GM19324 (cell line): ENCODE results near the gene FEN1.

Experiments
- ATAC-seq: cut with Tn5 transposase; IDR thresholded peaks from one replicate; pipeline ENCODE4 v1.9.1; 2021; ENCODE audit warnings: mild to moderate bottlenecking, moderate library complexity; ENCODE audit not compliant: unreplicated experiment, low FRiP score

The FEN1 gene

DNA sequence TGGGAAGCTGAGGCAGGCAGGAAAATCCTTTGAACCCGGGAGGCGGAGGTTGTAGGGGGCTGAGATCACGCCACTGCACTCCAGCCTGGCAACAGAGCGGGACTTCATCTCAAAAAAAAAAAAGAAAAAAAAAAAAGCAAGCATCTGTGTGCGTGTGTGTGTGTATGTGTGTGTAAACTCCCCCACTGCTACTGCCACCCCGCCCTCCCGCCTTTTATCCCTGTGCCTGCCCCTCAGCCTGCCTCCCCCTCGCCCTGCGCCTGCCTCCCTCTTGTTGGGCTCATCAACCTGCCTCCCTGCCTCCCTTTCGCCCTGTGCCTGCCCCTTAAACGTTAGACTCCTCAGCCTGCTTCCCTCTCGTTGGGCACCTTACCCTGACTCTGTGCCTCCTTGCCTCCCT, 18.3 kb upstream of the FEN1 start:
- no peak for ATAC-seq

DNA sequence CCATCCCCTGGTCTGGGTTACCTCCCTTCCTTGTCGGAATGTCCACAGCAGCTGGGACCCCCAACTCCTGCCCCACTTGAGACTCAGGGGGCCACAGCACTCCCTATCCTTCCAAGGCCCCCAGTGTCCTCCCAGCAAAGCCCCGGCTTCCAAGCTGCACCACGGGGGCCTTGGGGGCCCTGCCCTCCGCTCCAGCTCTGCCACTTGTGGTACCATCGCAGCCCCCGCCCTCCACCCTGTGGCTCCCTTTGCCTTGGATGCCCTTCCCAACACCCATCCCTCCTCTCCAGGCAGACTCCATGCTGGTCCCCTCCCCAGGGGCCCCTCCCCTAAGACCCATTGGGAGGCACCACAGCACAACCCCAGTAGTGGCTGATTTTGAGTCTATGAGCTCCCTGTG, 17.6 kb upstream of the FEN1 start:
- ATAC-seq, result no peak

DNA sequence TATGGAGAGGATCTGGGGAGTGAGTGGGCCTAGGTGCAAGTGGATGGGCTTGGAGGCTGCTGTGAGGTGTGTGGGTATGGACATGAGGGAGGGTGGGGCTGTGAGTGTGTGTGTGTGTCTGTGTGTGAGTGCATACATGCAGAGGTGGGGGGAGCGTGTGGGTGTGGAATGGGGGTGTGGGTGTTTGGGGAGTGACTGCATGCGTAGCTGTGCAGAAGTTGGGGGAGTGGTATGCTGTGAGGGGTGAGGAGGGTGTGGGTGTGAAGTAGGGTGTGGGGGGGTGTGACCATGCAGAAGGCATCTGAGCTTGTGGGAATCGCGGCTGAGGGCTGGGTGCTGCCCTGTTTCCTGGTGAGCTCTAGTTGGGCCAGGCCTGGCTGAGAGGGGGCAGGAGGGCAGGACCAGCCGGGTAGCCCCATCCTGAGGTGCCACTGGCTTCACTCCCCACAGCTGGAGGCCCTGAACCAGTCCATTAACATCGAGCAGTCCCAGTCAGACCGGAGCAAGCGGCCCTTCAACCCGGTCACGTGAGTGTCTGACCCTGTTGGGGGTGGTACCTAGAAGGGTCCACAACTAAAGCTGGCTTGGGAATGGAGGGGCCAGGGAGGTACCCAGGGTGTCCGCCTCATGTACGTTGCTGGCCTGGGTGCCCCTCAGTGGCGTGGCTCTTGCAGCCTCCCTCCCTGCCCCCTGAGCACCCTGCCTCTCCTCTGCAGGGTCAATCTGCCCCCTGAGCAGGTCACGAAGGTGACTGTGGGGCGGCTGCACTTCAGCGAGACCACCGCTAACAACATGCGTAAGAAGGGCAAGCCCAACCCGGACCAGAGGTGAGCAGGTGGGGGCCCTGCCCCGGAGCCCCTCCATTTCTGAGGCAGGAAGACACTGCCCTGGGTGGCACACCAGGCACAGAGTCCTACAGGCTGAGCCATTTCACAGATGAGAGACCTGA, 16.8 kb upstream of the FEN1 start:
- ATAC-seq, result no peak

DNA sequence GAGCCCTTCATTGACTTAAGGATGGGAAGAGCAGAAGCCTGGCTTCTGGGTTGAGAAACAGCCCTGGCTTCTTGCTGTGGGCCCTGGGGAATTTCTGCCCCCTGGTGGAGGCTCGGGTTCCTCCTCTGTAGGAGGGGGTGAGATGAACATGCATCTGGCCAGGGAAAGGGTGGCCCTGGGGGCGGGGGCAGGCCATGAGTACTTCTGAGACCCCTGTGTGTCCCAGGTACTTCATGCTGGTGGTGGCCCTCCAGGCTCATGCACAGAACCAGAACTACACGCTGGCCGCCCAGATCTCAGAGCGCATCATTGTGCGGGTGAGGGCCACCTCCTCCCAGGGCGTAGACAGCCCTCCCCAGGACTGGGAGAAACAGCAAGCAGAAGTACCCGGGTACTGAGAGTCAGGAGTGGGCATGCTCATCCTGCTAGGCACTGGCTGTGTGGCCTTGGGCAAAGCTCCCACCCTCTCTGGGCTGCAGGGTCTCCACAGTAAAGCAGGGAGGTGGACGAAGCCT, 16.1 kb upstream of the FEN1 start:
- no peak for ATAC-seq

DNA sequence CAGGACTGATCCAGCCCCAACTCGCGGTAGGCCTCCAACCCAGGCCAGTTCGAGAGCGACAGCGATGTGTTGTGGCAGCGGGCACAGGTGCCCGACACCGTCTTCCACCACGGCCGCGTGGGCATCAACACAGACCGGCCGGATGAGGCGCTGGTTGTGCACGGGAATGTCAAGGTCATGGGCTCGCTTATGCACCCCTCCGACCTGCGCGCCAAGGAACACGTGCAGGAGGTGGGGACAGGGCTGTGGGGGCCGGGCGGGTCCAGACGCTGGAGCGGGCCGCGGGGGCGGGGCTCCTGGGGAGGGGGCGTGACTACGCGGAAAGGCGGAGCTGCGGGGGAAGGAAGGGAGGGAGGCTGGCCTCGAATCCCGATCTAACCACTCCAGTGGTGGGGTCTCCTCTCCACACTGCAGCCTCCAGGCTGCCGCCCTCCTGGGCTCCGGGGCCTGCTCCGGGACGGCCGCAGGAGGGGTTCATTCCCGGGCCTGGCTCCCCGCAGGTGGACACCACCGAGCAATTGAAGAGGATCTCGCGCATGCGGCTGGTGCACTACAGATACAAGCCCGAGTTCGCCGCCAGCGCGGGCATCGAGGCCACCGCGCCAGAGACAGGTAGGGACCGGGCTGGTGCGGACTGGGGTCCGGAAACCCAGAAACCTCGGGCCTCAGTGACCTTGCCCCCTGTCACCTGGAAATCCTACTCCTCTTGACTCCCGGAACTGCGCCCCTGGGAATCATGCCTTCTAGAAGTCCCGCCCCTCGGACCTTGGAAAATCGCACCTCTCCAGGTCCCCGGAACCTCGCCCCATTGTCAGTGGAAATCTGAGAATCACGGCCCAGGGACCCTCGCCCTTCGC, 15.2 kb upstream of the FEN1 start:
- ATAC-seq, result no peak

DNA sequence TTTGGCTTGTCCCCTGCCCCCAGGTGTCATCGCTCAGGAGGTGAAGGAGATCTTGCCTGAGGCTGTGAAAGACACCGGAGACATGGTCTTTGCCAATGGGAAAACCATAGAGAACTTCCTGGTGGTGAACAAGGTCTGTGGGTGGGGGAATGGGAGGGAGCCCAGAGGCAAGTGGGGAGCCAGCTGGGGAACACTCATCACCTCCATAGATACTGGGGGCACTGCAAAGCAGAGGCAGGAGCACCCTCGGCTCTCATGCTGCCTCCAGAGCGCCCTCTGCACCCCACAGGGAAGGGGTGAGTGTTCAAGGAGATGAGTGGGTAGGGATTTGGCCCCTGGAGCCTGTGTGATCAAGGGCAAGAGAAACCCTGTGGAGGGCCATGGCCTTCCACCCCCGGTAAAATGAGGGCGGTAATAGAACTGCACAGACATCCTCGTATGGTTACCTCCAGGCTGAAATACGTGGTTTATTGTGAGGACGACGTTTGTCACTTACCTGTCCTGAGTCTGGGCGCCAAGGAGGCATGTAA, 14.3 kb upstream of the FEN1 start:
- no peak for ATAC-seq

DNA sequence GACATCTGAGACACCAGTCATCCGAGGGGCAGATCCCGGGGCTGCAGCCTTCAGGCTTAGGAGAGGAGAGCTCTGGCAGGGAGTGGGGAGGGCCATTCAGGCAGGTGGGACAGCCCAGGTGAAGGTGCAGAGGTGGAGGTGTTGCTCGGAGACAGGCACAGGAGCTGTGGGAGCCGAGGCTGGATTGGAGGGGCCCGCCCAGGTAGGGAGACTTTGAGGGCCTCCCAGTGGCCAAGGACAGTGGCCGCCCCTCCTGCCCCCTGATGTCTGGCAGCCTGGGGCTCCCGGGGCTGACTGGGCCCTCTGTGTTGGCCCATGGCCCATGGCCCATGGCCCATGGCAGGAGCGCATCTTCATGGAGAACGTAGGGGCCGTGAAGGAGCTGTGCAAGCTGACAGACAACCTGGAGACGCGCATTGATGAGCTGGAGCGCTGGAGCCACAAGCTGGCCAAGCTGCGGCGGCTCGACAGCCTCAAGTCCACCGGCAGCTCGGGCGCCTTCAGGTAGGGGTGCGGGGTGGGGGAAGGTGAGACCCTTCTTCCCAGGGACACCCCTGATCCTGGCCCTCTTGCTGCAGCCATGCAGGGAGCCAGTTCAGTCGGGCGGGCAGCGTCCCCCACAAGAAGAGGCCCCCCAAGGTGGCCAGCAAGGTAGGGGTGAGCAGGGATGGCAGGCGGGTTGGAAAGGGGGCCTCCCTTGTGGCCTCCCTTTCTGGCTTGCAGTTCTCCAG, 13.6 kb upstream of the FEN1 start:
- no peak for ATAC-seq

DNA sequence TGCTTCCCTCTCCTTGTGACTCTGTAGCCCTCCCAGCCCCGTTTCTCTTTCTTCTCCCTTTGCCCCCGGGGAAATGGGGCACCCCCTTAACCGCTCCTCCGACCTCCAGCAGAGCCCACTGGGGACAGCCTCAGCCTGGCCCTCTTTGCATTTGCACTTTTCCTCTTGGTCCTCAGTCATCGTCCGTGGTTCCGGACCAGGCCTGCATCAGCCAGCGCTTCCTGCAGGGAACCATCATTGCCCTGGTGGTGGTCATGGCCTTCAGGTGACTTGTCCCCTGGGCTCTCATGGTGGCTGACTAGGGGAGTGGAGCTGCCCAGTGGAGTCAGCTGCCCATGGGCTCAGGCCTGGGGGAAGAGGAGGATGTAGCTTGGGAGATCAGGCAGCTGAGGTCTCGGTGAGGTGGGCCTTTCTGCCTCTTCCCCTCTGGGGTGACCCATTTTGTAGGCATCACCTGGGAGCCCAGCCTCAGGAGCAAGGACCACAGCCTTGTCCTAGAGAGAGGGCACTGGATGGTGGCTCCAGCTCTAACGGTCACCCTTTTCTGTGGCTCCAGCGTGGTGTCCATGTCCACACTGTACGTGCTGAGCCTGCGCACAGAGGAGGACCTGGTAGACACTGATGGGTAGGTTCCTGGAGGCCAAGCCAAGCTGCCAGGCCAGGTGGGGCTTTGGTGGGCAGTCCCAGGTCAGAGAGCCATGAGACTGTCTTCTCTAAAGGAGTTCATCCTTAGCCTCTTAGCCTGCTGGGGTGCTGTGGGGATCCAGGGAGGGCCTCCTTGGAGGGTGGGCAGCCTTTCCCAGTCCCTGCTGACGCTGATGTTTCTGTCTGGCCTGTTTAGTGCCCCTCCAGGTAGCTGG, 12.8 kb upstream of the FEN1 start:
- ATAC-seq, result no peak

DNA sequence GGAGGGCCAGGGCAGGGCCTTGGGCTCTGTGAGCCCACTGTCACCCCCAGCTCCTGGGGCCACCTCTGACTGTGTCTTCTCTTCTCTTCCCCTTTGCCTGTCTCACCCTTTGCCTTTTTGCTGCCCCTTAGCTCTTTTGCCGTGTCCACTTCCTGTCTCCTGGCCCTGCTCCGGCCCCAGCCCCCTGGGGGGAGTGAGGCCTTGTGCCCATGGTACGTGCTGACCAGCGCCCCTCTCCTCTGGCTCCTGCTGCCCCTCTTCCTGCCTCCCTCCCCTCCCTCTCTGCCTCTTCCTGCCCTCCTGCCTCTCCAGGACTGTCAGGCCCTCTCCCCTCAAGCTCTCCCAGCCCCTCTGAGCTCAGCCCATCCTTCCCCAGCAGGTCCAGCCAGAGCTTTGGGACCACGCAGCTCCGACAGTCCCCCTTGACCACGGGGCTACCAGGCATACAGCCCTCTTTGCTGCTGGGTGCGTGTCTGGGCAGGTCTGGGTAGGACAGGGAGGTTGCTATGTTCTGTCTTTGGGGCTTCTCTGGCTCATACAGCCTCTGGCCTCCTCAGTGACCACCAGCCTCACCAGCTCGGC, 12.0 kb upstream of the FEN1 start:
- no peak for ATAC-seq

DNA sequence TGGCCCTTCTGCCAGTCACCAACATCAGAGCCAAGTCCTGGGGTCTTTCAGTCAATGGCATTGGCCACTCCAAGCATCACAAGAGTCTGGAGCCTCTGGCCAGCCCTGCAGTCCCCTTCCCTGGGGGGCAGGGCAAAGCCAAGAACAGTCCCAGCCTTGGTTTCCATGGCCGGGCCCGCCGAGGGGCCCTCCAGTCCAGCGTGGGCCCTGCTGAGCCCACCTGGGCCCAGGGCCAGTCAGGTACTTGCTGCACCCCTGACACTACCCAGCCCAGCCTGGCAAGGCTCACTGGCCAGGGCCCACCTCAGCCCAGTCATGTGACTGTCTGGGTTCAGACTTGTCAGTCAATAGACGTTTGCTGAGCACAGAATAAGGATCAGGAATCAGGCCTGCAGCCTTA, 11.1 kb upstream of the FEN1 start:
- no peak for ATAC-seq

DNA sequence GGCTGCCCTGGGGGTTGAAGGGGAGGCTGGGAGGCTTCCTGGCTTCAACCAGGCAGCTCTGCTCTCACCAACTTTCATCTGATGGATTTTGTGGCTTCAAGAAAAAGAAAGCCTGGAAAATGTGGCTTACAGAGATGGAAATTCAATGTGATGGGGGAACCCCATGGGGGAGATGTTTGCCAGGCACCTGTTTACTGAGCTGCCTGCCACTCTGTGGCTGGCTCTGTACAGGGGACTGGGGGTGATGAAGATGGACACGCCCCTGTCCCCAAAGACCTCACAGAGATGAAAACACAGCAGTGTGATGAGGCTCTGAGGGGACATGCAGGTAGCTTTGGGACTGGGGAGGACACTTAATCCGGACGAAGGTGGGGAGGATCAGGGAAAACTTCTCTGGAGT, 10.4 kb upstream of the FEN1 start:
- ATAC-seq, result no peak

DNA sequence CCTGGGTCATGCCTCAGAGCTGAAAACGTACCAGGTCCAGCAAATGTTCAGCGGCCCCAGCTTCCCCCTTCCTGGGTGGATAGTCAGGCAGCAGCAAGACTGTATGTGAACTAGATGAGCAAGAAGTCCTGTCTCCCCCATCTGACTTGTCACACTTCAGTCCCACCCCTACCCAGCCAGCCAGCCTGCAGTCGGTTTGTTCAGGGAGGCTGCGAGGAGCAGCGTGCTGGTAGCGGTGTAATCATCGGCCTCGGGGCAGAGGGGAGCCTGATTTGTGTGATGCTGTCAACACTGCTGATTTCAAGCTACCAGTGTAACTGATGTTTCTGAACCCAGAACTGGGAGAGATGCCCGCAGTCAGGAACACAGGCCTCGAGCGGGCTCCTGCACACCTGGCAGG, 9.9 kb upstream of the FEN1 start:
- ATAC-seq, result no peak

DNA sequence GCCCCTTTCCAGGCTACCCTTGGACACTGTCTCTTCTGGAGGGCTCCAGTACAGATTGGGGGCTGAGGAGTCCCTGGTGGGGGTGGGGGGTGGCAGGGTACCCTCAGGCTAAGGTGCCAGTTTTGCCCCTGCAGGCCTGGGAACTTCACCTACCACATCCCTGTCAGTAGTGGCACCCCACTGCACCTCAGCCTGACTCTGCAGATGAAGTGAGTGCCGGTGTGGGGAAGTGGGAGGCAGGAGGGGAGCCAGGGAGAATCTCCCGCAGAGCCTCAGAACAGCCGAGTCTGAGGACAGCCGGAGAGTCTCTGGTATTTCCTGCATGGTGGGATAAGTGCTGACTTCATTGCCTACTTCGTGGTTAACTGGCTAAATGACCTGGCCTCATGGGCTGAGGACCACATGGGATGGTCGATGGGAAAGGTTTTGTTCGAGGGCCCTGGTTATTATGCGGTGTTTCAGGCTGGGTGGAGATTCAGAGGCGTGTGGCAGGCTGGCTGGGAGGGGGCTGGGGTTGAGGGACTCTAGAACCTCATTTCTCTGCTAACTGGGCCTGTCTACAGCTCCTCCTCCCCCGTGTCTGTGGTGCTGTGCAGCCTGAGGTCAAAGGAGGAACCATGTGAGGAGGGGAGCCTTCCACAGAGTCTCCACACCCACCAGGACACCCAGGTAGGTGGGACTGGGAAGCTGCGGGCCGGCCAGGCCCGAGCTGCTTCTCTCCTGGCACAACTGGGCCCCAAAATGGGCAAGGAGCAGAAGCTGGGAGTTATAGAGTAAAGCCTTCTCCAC, 8.8 kb upstream of the FEN1 start:
- no peak for ATAC-seq

DNA sequence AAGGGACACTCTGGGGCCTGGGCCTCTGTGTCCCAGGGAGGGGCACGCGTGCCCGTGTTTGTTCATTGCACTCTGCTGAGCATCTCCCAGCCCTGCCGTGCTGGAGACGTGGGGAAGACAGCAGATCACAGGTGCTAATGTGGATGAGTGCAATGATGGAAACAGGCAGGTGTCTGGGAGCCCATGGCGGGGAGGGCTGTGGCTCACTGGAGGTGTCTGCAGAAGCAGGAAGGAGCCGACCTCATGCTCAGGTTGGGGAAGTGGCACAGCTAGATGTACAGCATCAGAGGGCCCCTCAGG, 8.3 kb upstream of the FEN1 start:
- no peak for ATAC-seq

DNA sequence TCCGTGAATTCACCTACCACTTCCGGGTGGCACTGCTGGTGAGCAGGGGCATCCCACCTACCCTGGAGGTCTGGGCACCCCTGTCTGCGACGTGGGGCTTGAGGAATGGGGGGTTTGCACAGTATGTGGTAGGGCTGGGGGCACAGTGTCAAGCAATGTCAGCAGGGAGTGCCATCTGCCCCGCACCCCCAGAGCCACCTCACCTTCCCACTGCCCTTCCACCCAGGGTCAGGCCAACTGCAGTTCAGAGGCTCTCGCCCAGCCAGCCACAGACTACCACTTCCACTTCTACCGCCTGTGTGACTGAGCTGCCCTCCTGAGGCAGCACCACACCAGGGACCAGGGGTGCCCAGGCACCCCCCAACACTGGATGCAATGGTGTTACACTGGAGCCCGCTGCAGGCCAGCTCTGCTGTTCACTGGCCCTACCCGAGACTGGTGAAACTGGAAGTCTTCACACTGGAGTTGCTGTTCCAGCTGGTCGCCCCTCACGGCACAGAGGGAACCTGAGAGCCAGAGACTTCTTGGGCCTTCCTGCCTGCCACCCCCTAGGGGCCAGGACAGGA, 6.8 kb upstream of the FEN1 start:
- no peak for ATAC-seq

DNA sequence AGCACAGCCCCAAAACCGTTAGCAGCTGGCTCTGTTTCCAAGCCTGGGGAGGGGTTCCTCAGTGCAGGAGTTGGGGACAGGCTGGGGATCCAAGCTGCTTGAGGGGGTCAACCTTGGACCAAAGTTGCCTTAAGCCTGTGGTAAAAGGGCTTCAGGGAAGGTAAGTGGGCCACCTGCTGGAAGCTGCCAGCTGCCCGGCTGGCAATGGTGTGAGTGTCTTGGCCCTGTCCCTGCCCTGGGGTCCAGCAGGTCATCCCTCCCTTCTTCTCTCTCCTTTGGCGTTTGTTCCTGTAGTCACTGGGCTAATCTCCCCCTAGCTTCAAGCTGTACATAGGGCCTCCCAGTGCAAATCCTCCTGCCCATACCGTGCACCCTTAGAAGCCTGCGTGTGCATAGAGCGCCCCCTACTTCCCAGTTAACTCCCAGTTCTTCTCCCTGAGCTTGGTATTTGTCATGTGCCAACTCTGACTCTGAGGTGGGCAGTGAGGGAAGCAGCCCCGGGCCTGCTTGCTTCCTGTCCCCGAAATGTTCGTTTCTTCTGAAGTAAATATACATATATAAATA, 4.7 kb upstream of the FEN1 start:
- ATAC-seq, result no peak

DNA sequence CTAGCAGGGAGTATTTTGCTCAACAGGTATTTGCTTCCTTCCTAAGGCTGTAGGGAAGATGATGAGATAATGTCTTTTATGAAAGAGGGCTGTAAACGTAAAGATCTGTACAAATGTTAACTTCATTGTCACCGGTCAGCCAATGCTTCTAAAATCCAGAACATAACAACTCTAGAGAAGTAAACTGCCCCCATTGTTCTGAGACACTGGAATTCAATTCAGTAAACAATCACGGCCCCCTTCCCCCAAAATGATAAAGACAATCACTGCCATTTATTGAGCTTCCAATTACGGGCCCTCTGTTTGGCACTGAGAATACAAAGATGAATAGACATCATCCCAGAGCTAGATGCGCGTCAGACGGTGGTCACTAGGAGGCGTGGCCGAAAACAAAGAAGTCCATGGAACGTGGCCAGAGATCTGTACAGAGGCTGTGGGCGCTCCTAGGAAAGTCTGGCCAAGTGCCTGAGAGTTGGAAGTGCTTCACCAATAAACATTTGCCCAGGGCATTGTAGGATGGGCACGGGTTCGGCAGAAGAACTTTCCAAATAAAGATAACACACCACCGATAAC, 888 bp upstream of the FEN1 start:
- no peak for ATAC-seq
